Natural killer cell (primary cell): ENCODE measurements around the gene ITPKC. TPM values are rescaled to one million over a fixed set of nuclear protein-coding genes. Genes with fewer than 3 reads are reported as not detected.

Experiments used
- ATAC-seq, 3 donors: fragments of 150-1000 bp in 2 of 3; fragments of 200-7000 bp in 1 of 3; cut with Tn5 transposase; 1 replicate in 1 of 3; 2 replicates in 2 of 3; pipeline ENCODE4 v1.10.0; 2021; ENCODE audit warnings: mild to moderate bottlenecking in 2 of 3, moderate library complexity in 2 of 3
- DNase-seq, 2 donors: peaks; one replicate each; pipeline versions ENCODE4 v3.0.0 to v3.0.0-alpha.2; 2013 to 2021; ENCODE audit warnings: mixed read lengths in 1 of 2
- H3K27ac ChIP-seq: one replicate; pipeline ENCODE4 v1.5.1; 2013; ENCODE audit warnings: mild to moderate bottlenecking, low read length
- H3K27me3 ChIP-seq: one replicate; pipeline ENCODE4 v1.6.1; 2013; ENCODE audit warnings: low read length; ENCODE audit not compliant: control insufficient read depth, insufficient read depth
- H3K36me3 ChIP-seq: one replicate; pipeline ENCODE4 v1.6.1; 2013; ENCODE audit warnings: low read length; ENCODE audit not compliant: control insufficient read depth, insufficient read depth
- H3K4me1 ChIP-seq: one replicate; pipeline ENCODE4 v1.6.1; 2013; ENCODE audit warnings: low read length; ENCODE audit not compliant: control insufficient read depth, insufficient read depth
- H3K4me3 ChIP-seq: one replicate; pipeline ENCODE4 v1.5.1; 2013; ENCODE audit warnings: low read length
- H3K9me3 ChIP-seq: one replicate; pipeline ENCODE4 v1.6.1; 2013; ENCODE audit warnings: low read length; ENCODE audit not compliant: control insufficient read depth, insufficient read depth
- H3K27ac Mint-ChIP-seq, 2 donors: one replicate each; pipeline ENCODE4 v1.8.0; 2022; ENCODE audit warnings: mild to moderate bottlenecking in 2 of 2, mixed read lengths in 2 of 2, moderate library complexity in 1 of 2
- H3K27me3 Mint-ChIP-seq, 2 donors: one replicate each; pipeline ENCODE4 v1.8.0; 2022; ENCODE audit warnings: low read depth in 2 of 2, mixed read lengths in 2 of 2
- H3K36me3 Mint-ChIP-seq: one replicate; pipeline ENCODE4 v1.8.0; 2022; ENCODE audit warnings: mixed read lengths
- H3K4me1 Mint-ChIP-seq, 2 donors: one replicate each; pipeline ENCODE4 v1.8.0; 2022; ENCODE audit warnings: mixed read lengths in 2 of 2
- H3K4me3 Mint-ChIP-seq: one replicate; pipeline ENCODE4 v1.8.0; 2022; ENCODE audit warnings: mild to moderate bottlenecking, moderate library complexity, mixed read lengths
- H3K9me3 Mint-ChIP-seq, 2 donors: one replicate each; pipeline ENCODE4 v1.8.0; 2022; ENCODE audit warnings: mixed read lengths in 2 of 2
- CTCF ChIP-seq: fragments of 200-600 bp; IDR thresholded peaks from one replicate; pipeline ENCODE4 v1.8.0; 2022; ENCODE audit warnings: antibody characterized with exemption
- WGBS: methylation state at CpG from one replicate; pipeline ENCODE4 v1.1.7; 2013; ENCODE audit warnings: missing lambda C conversion rate; ENCODE audit not compliant: insufficient coverage; 5-methylcytosine and 5-hydroxymethylcytosine counted together
- intact Hi-C: fragments of 100-400 bp; cut with micrococcal nuclease; formaldehyde crosslinking; loops from one replicate; pipeline ENCODE4 v1.14.2; 2022
- total RNA-seq, 4 donors: library from RNA; stranded (reverse); fragments of 120-200 nt in 1 of 4; gene quantifications; one replicate each; pipeline versions ENCODE4 v1.2.3 to v1.2.4, GENCODE V29; 2013 to 2022

Gene ITPKC
- total RNA-seq, 3 donors from 2014 or later (not counting 1 experiment from before 2014, with no cell fraction given), result 8.7 to 11.1 (median 11.0) TPM

- DNase-seq (peak in 1 of 2 donors; percentile 38), ATAC-seq (no peak)
- Mint-ChIP-seq H3K9me3 (no peaks in the 10 kb centered on the region), H3K4me1 (peaks cover 58 to 66% of the 10 kb centered on the region in 2 donors), H3K4me3 (peak overlapping the region; percentile 99), H3K27ac (peak overlapping the region; percentile 92 to 95), H3K36me3 (no peaks in the 10 kb centered on the region), H3K27me3 (no peaks in the 10 kb centered on the region)
- H3K9me3 ChIP-seq, result no peaks in the 10 kb centered on the region
- H3K4me1 ChIP-seq, result peaks cover 73% of the 10 kb centered on the region
- peaks cover 6% of the 10 kb centered on the region for H3K36me3 ChIP-seq
- H3K4me3 ChIP-seq, result peak overlapping the region; percentile 73
- TF ChIP-seq CTCF, result no peak
- 75% methylated on average over 11 of the region's 12 CpGs for WGBS
- intact Hi-C loops, result no loop called here
- H3K27ac ChIP-seq, result peak overlapping the region; percentile 88
- no peaks in the 10 kb centered on the region for H3K27me3 ChIP-seq
These were observed 35.4 kb downstream of the ITPKC start for GRCh38 chr19:40752257-40752781.

GRCh38 chr19:40754611-40755247 lies 37.8 kb downstream of the ITPKC start:
- H3K27me3 Mint-ChIP-seq, result no peaks in the 10 kb centered on the region
- H3K9me3 ChIP-seq, result no peaks in the 10 kb centered on the region
- peak in 1 of 2 donors; percentile 54 for DNase-seq

GRCh38 chr19:40755248-40755624 lies 38.3 kb downstream of the ITPKC start:
- no peak for TF ChIP-seq CTCF
- peaks cover 27% of the 10 kb centered on the region for H3K36me3 ChIP-seq
- H3K27ac Mint-ChIP-seq, result peak overlapping the region; percentile 74 to 86

More at GRCh38 chr19:40754611-40755247, 37.8 kb downstream of the ITPKC start:
- intact Hi-C loops, result no loop called here
- peak overlapping the region; percentile 17 for H3K27ac ChIP-seq
- no peak for ATAC-seq
- WGBS, result 60% methylated on average over 9 of the region's 9 CpGs
- H3K9me3 Mint-ChIP-seq, result no peaks in the 10 kb centered on the region
- H3K36me3 Mint-ChIP-seq, result peaks cover 4% of the 10 kb centered on the region
- peaks cover 66% of the 10 kb centered on the region for H3K4me1 ChIP-seq
- H3K4me3 ChIP-seq, result no peak overlapping the region
- H3K4me1 Mint-ChIP-seq, result peaks cover 53 to 55% of the 10 kb centered on the region in 2 donors
- H3K27me3 ChIP-seq, result no peaks in the 10 kb centered on the region
- no peak for TF ChIP-seq CTCF
- peak overlapping the region; percentile 69 for H3K4me3 Mint-ChIP-seq
- peaks cover 22% of the 10 kb centered on the region for H3K36me3 ChIP-seq
- H3K27ac Mint-ChIP-seq, result peak overlapping the region; percentile 74 to 86

More at GRCh38 chr19:40755248-40755624, 38.3 kb downstream of the ITPKC start:
- Histone ChIP-seq H3K4me1 (peaks cover 61% of the 10 kb centered on the region), H3K4me3 (no peak overlapping the region), H3K9me3 (no peaks in the 10 kb centered on the region), H3K27ac (no peak overlapping the region), H3K27me3 (no peaks in the 10 kb centered on the region)
- Mint-ChIP-seq H3K4me3 (peak overlapping the region; percentile 13), H3K4me1 (peaks cover 48 to 50% of the 10 kb centered on the region in 2 donors), H3K9me3 (no peaks in the 10 kb centered on the region), H3K27me3 (no peaks in the 10 kb centered on the region), H3K36me3 (peaks cover 9% of the 10 kb centered on the region)
- intact Hi-C loops, result no loop called here
- no peak for DNase-seq
- ATAC-seq, result no peak
- 80% methylated on average over 3 of the region's 3 CpGs for WGBS
